ENCODE measurements around the gene PLCH1.

The PLCH1 gene

DNA sequence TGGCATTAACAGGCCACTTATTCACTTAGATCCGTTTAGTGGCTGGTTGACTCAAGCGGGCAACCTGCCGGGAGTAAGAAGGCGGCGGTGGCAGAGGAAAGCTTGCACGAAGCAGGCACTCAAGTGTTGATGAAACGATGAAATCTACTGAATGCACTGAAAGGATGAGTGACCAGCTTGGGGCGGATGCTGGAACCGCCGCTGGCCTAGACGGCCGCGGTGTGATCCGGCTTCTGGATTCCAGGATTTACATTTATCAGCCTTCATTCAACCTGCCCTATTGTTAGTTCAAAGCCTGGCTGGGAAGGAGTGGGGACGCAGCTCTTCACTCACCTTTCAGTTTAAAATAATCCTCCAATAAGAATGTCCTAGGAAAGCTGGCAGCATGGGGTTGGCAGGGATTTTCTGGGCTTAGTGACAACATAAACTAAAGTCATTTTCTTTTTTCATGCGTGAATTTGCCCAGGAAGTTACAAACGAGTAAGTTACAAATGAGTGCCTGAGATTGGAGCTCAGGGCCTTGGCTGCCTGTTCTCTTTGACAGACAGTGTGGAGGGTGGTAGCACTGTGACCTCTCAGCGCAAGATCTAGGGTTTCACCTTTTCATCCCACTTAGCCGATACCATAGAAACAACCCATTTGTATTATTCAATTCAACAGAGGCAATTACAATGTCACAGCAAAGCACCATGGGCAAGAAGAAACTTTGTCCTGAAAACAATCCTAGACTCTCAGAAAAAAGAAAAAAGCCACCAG lies 1.1 kb upstream of the PLCH1 start:
- DNase-seq = peak; percentile 9

DNA sequence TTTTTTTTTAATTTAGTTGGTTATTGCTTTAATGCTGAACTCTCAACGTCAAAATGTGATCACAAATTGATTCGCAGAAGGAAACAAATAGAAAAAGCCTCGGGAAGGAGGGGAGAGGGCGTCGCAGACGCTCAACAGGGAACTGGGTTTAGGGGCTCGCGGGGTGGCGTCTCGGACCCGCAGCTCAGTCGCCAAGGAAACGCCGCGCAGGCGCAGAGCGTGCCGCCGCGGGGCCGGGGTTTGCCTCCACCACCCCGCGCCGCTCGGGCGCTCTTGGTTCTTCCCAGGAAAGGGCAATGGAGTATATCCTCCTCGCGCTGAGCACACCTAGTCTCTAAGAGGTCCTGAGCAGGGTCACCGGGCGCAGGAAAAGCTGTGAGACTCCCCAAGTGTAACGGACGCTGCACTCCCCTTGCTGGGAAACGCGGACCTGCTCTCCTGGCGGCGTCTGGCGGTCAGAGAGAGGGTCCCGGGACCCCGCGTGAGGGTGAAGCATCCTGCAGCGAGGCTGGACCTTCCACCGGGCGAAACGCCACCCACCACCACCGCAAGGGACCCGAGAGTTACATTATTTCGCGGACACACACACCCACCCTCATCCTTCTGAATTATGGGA lies 753 bp downstream of the PLCH1 start:
- peak; percentile 59 for DNase-seq

GRCh38 chr3:155743606-155744005 lies 1.3 kb downstream of the PLCH1 start:
- DNase-seq = no peak

DNA sequence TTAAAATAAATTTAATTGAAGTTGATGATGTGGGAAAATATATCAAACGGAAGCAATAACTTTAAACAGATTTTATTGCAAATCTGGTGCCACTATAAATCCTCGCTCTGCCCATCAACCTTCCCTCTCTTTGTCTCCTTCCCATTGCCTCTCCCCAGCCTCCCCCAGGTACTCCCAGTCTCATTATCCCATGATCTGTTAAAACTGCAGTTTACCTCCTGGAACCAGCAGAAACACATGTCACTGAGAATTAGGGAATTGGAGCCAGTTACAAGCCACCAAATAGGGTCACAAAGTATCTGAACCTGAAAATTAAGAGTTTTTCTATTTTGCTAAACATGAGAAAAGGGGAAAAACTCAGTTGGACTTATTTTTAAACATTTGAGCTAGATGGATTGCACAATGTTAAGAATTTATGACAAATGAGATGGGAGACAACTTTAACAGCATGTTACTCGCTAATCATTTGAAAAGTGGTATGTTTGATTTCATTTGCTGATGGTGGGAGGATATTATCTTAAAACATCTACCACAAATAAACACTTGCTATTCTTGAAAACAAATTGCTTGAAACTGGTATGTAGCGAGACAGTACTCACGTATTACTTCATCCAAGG lies 2.4 kb downstream of the PLCH1 start:
- DNase-seq = no peak

DNA sequence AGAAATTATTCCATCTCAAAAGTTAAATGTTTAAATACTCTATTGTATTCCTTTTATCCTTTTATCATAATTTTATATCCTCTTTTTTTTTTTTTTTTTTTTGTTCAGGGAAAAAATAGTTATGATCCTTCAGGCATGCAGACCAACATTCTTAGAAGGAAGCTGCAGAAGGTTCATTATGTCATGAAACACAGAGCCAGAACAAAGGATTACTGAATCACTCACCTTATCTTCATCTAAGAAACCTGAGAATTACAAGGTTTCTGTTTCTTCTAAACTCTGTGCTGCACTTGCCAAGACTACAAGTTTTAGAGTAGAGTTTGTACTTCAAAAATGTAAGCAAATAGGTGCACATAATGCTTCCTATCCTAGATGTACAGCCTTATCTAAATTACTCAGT lies 3.3 kb downstream of the PLCH1 start:
- DNase-seq = no peak

DNA sequence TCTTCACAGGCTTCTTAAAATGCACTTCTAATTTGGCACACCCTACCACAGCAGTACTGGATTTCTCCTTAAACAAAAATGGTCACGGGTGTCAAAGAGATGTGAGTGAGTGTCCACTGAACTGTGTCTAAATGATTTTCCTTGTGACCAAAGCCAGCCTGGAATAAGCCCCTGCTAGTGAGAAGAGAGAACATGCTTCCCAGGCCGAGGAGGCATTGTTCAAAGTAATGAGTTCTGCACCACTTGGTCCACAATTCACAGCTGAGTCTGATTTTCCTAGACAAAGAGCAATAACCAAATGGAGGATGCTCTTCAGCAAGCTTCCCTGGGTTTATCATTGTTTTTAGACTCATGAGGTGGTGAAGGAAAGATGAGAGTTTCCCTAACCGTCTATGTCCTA lies 3.8 kb downstream of the PLCH1 start:
- no peak for DNase-seq

DNA sequence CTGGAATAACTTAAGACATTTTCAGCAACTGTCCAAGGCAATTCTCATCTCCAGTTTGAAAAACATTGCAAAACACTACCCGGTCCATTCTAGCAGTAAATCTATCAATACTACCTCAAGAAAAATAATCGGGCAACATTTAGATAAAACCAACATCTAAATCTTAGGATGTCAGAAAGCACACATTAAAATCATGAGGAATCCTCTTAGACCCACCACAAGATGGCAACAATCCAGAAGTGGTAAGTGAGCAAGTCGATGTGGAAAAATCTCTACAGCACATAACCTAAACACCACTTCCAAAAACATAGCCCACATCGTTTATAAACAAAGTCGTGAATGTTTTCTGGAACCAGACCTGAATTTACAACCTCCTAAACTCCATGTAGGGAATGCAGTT lies 5.7 kb downstream of the PLCH1 start:
- no peak for DNase-seq

GRCh38 chr3:155738580-155739076 lies 6.2 kb downstream of the PLCH1 start:
- no peak for DNase-seq

- no peak for DNase-seq
Measured at GRCh38 chr3:155737844-155738460, 6.9 kb downstream of the PLCH1 start.

- DNase-seq = no peak
Measured at GRCh38 chr3:155736381-155736780, 8.5 kb downstream of the PLCH1 start.

GRCh38 chr3:155730843-155731242 lies 14.0 kb downstream of the PLCH1 start:
- DNase-seq = no peak

GRCh38 chr3:155727836-155728235 lies 17.0 kb downstream of the PLCH1 start:
- DNase-seq = no peak

GRCh38 chr3:155714295-155714718 lies 30.6 kb downstream of the PLCH1 start:
- DNase-seq = no peak

GRCh38 chr3:155712008-155712407 lies 32.9 kb downstream of the PLCH1 start:
- DNase-seq = no peak

GRCh38 chr3:155704771-155705559 lies 39.9 kb downstream of the PLCH1 start:
- no peak for DNase-seq

DNA sequence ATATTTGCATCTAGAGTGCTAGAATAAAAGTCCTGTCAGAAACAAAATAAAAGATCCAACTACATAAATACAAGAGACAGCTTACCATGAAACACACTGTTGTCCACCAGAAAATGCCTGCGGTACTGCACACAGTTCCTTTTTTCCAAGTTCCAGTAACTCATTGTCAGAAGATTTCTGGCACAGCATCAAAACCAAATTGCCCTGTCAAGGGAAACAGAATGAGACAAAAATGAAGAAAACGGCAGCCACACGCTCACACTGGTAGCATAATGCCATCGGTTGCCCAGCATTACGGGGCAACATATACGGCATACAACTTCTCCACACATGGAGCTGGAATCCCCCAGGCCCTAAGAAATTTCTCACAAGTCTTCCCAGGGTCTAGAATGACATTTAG lies 40.8 kb downstream of the PLCH1 start:
- DNase-seq = no peak

- no peak for DNase-seq
Measured at GRCh38 chr3:155702745-155703591, 41.9 kb downstream of the PLCH1 start.

GRCh38 chr3:155701882-155702465 lies 42.9 kb downstream of the PLCH1 start:
- DNase-seq = no peak

GRCh38 chr3:155697542-155697941 lies 47.3 kb downstream of the PLCH1 start:
- DNase-seq = no peak

DNA sequence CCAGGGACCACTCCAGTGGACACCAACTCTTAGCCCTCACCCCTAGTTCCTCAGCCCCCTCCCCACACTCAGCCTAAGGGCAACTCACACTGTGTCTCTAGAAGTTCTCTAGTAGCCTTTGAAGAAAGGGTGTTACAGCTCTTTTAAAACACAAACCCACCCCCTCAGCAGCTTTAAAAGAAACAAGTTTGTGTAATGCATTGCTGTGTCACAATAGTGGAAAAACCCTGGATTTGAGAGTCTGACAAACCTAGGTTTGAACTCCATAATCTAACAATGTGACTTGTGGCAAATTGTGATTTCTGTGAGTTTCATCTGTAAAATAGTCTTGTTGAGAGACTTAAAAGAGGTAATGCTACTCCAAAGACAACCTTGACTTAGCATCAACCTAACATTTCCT lies 54.0 kb downstream of the PLCH1 start:
- DNase-seq = no peak

- no peak for DNase-seq
Measured at GRCh38 chr3:155688481-155688880, 56.4 kb downstream of the PLCH1 start.
